ENCODE data around the gene AKAP11. TPM values are rescaled to one million over a fixed set of nuclear protein-coding genes. Genes with fewer than 3 reads are reported as not detected.

AKAP11 gene
- total and polyA plus RNA-seq, 2 of the 13 experiments (the other 11 are each of a cell fraction or from before 2014, with no cell fraction given) = 7.2 to 9.8 TPM

GRCh38 chr13:42337808-42338600 lies 66.1 kb downstream of the AKAP11 start:
- peaks cover 1 to 2% of the 10 kb centered on the region in 2 experiments; a peak in 1 of 5 replicates for H3K27me3 ChIP-seq (ENCODE audit: control insufficient read depth in 1 of 2, insufficient read depth in 2 of 2, low read length in 2 of 2)
- ChIA-PET CTCF (ENCODE audit: low intra/inter-chr PET ratio, low total read pairs) (no interaction called here), POLR2A (no interaction called here)
- H2AFZ ChIP-seq (ENCODE audit: low read length) = no peak overlapping the region
- no peak overlapping the region for H3K4me3 ChIP-seq (replicated peaks in 1 of 3; ENCODE audit: insufficient read depth in 1 of 3, low read depth in 2 of 3, low read length in 3 of 3)
- DNase-seq (ENCODE audit: low spot score) (no peak), ATAC-seq (no peak), FAIRE-seq (no peak)
- no peaks in the 10 kb centered on the region for H4K20me1 ChIP-seq (ENCODE audit: insufficient read depth, low read length)
- H3K4me2 ChIP-seq (ENCODE audit: low read depth, low read length) = no peak overlapping the region
- H3K9me3 ChIP-seq (ENCODE audit: low read length) = no peaks in the 10 kb centered on the region
- intact Hi-C loops (cut with micrococcal nuclease; ENCODE audit: unreplicated experiment) = no loop called here
- no TSS peak for BruUV-seq (replicated peaks)
- H3K79me2 ChIP-seq (ENCODE audit: insufficient read depth, low read length) = no peaks in the 10 kb centered on the region
- H3K4me1 ChIP-seq (ENCODE audit: insufficient read depth, low read length) = no peaks in the 10 kb centered on the region
- TF ChIP-seq ZNF713 (CRISPR knock-in tag; IDR thresholded peaks at IDR 0.05) (no peak), NR2F6 (IDR thresholded peaks at IDR 0.05) (no peak), NR2F6 (CRISPR knock-in tag; IDR thresholded peaks at IDR 0.05) (no peak), MLX (CRISPR knock-in tag; IDR thresholded peaks at IDR 0.05) (no peak), KDM6A (CRISPR knock-in tag; IDR thresholded peaks at IDR 0.05; ENCODE audit: low read depth) (no peak), FOXA1 (IDR thresholded peaks at IDR 0.05) (no peak), FOXA1 (CRISPR knock-in tag; IDR thresholded peaks at IDR 0.05) (no peak)
- WGBS (ENCODE audit: low lambda C conversion rate) = 40% methylated on average over 7 of the region's 7 CpGs
- H3K9ac ChIP-seq (ENCODE audit: insufficient read depth, low read depth, low read length) = no peak overlapping the region
- in situ Hi-C loops (cut with HindIII; ENCODE audit: extremely low pct_ligation_motif_present, low pct_unique_long_range_greater_than_20kb) = no loop called here
- H3K27ac ChIP-seq (ENCODE audit: extremely low read length, insufficient read depth, low read length) = no peak overlapping the region
- no peaks in the 10 kb centered on the region for H3K36me3 ChIP-seq (replicated peaks in 1 of 2; ENCODE audit: control insufficient read depth in 1 of 2, insufficient read depth in 2 of 2, low read length in 2 of 2)

- no peaks in the 10 kb centered on the region for H3K9me3 ChIP-seq (ENCODE audit: low read length)
- H2AFZ ChIP-seq (ENCODE audit: low read length) = no peak overlapping the region
- no peaks in the 10 kb centered on the region for H3K36me3 ChIP-seq (replicated peaks in 1 of 2; ENCODE audit: control insufficient read depth in 1 of 2, insufficient read depth in 2 of 2, low read length in 2 of 2)
- H3K27ac ChIP-seq (ENCODE audit: extremely low read length, insufficient read depth, low read length) = no peak overlapping the region
- ChIA-PET POLR2A (no interaction called here), CTCF (ENCODE audit: low intra/inter-chr PET ratio, low total read pairs) (no interaction called here)
- H3K79me2 ChIP-seq (ENCODE audit: insufficient read depth, low read length) = no peaks in the 10 kb centered on the region
- no peaks in the 10 kb centered on the region for H4K20me1 ChIP-seq (ENCODE audit: insufficient read depth, low read length)
- no peak overlapping the region for H3K4me2 ChIP-seq (ENCODE audit: low read depth, low read length)
- no peak for ATAC-seq
- no peak for FAIRE-seq
- H3K27me3 ChIP-seq (ENCODE audit: control insufficient read depth in 1 of 2, insufficient read depth in 2 of 2, low read length in 2 of 2) = no peaks in the 10 kb centered on the region
- DNase-seq (ENCODE audit: low spot score) = no peak
- H3K4me1 ChIP-seq (ENCODE audit: insufficient read depth, low read length) = no peaks in the 10 kb centered on the region
- no peak overlapping the region for H3K4me3 ChIP-seq (replicated peaks in 1 of 3; ENCODE audit: insufficient read depth in 1 of 3, low read depth in 2 of 3, low read length in 3 of 3)
- no TSS peak for BruUV-seq (replicated peaks)
- WGBS (ENCODE audit: low lambda C conversion rate) = 9% methylated on average over 3 of the region's 3 CpGs
- intact Hi-C loops (cut with micrococcal nuclease; ENCODE audit: unreplicated experiment) (no loop called here), in situ Hi-C loops (cut with HindIII; ENCODE audit: extremely low pct_ligation_motif_present, low pct_unique_long_range_greater_than_20kb) (no loop called here)
- no peak overlapping the region for H3K9ac ChIP-seq (ENCODE audit: insufficient read depth, low read depth, low read length)
- TF ChIP-seq ZNF660 (CRISPR knock-in tag; IDR thresholded peaks at IDR 0.05; ENCODE audit: borderline replicate concordance, low read depth) = no peak
- TF ChIP-seq JUND (CRISPR knock-in tag; IDR thresholded peaks at IDR 0.05) = no peak
- no peak for TF ChIP-seq MAZ (IDR thresholded peaks at IDR 0.05; ENCODE audit: borderline replicate concordance, low read depth, low read length)
- TF ChIP-seq MAZ (CRISPR knock-in tag; IDR thresholded peaks at IDR 0.05; ENCODE audit: low read depth) = no peak
- TF ChIP-seq ZNF33B (CRISPR knock-in tag; IDR thresholded peaks at IDR 0.05) = no peak
- TF ChIP-seq ZSCAN22 (CRISPR knock-in tag; IDR thresholded peaks at IDR 0.05) = no peak
- no peak for TF ChIP-seq KDM6A (CRISPR knock-in tag; IDR thresholded peaks at IDR 0.05; ENCODE audit: low read depth)
- no peak for TF ChIP-seq ASH2L (IDR thresholded peaks at IDR 0.05; ENCODE audit: insufficient read length, low read depth, low read length)
- TF ChIP-seq CHCHD3 (CRISPR knock-in tag; IDR thresholded peaks at IDR 0.05) = no peak
- no peak for TF ChIP-seq ZNF569 (CRISPR knock-in tag; IDR thresholded peaks at IDR 0.05; ENCODE audit: borderline replicate concordance)
- no peak for TF ChIP-seq NFE2 (CRISPR knock-in tag; IDR thresholded peaks at IDR 0.05)
Observed at GRCh38 chr13:42345367-42345766, 73.4 kb downstream of the AKAP11 start.
